OCI-LY7 (cell line): ENCODE data around the gene QKI.

Source experiments
- EZH2phosphoT487 ChIP-seq: fragments of 200-600 bp; sonication (generic); IDR thresholded peaks from 2 replicates; pipeline ENCODE4 v1.6.1; 2018; ENCODE audit warnings: low read depth, borderline replicate concordance, mild to moderate bottlenecking, mixed run types, antibody characterized with exemption, low read length, moderate library complexity, mixed read lengths
- TF ChIP-seq, protein P1 (sequence below): fragments of 200-600 bp; sonication (generic); conservative IDR thresholded peaks from 2 replicates; pipeline ENCODE4 v1.5.1; 2014; ENCODE audit warnings: mild to moderate bottlenecking, antibody characterized with exemption, low read length, moderate library complexity, mixed read lengths

DNA sequence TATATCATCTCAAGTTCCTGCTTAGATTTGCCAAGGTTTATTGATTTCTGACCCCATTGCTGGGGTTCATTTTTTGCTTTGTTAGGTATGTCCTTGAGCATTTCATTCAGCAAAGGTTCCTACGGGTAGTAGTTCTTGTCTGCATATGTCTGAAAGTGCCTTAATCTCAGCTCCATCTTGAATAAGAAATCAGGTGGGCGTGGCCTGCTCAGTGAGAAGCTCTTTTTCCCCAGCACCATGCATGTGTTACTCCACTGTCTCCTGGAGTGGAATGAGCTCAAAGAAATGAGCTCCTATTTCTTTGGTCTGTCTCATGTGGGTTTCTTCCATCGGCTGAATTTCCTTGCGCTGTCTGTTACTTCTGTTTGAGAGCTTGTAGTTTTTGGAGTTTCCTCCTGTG is 201.9 kb downstream of the QKI start:
- TF ChIP-seq, protein P1, sequence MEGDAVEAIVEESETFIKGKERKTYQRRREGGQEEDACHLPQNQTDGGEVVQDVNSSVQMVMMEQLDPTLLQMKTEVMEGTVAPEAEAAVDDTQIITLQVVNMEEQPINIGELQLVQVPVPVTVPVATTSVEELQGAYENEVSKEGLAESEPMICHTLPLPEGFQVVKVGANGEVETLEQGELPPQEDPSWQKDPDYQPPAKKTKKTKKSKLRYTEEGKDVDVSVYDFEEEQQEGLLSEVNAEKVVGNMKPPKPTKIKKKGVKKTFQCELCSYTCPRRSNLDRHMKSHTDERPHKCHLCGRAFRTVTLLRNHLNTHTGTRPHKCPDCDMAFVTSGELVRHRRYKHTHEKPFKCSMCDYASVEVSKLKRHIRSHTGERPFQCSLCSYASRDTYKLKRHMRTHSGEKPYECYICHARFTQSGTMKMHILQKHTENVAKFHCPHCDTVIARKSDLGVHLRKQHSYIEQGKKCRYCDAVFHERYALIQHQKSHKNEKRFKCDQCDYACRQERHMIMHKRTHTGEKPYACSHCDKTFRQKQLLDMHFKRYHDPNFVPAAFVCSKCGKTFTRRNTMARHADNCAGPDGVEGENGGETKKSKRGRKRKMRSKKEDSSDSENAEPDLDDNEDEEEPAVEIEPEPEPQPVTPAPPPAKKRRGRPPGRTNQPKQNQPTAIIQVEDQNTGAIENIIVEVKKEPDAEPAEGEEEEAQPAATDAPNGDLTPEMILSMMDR, result no peak
- TF ChIP-seq EZH2phosphoT487, result no peak
